ENCODE results near the gene CALML3.

The CALML3 gene

DNA sequence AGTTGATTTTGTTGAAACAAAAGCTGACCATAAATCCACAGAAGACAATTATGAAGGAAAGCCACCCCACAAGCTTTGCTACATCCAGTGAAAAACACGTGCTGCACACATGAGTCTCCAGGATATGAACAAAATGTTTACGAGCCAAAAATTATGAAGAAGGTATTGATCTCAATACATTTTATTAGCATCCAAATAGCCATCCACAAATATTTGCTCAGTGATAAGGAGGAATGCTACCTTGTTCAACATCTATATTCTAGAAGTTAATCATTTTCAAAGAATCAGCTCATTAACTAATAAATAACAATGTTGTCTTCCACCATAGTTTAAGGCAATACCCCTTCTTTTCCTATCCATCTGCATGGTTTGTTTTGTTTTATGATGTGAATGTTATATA is 42.7 kb downstream of the CALML3 start:
- DNase-seq (ENCODE audit: low read depth in 2 of 2), result no peak

DNA sequence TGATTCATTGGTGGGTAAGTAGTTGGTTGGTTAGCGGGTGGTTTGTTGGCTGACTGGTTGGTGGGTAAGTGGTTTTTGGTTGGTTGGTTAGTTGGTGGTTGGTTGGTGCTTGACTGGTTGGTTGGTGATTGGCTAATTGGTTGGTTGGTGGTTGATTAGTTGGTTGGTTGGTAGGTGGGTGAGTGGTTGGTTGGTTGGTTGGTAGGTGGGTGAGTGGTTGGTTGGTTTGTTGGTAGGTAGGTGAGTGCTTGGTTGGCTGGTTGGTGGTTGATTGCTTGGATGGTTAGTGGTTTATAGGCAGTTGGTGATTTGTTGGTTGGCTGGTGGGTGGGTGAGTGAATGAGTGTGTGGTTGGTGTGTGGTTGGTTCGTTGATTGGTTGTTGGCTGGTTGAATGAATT is 44.2 kb downstream of the CALML3 start:
- DNase-seq (ENCODE audit: low read depth in 2 of 2), result no peak

DNA sequence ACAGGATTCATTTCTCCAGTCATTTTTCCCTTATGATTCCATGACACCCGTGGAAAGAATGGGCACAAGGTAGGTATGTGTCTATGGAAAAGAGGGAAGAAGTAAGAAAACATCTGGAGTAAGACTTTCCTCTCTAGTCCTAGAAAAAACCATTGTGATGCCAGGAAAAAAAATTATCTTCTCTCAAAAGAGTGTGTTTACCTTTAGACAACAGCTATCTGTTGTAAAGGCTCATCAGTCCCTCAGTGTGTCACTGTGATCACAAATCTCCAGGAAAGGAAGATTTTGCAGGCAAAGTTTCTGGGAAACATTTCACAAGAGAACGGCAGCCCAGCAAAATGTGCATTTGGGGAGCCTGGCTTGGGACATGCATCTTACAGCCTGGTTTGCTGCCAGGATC is 44.8 kb downstream of the CALML3 start:
- no peak for DNase-seq (ENCODE audit: low read depth in 2 of 2)

DNA sequence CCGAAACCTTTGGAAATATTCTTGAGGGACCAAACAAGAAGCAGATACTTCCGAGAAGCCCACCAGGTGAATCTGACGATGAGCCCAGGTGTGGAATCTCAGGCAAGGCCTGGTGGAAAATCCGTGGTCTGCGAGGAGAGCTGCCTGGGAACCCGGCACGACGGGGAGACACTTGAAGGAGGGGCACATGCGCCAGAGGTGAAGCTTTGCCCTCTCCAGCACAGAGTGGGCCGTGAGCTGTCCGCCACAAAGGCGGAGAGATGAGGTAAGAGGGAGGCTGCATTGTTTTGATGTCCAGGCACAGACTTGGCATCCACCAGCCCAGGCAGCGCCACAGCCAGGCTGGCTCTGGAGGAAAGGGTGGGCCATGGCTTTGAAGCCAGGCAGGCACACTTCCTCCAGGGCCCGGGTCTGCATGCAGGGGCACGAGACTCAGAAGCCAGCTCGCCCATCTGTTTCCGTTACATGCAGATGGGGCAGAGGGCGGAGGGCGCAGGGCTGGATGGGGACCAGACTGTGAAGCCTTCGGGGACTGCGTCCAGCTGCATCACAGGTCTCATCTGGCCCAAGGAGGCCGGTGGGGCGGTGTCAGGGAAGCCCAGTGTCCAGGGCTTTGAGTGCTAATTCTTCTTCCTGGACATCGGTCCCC is 45.4 kb downstream of the CALML3 start:
- no peak for DNase-seq (ENCODE audit: low read depth in 2 of 2)

- DNase-seq (ENCODE audit: low read depth in 2 of 2), result no peak
Measured at GRCh38 chr10:5570979-5571810, 46.4 kb downstream of the CALML3 start.

- no peak for DNase-seq (ENCODE audit: low read depth in 2 of 2)
Measured at GRCh38 chr10:5571826-5572225, 47.1 kb downstream of the CALML3 start.

GRCh38 chr10:5573319-5573950 is 48.7 kb downstream of the CALML3 start:
- no peak for DNase-seq (ENCODE audit: low read depth in 2 of 2)

DNA sequence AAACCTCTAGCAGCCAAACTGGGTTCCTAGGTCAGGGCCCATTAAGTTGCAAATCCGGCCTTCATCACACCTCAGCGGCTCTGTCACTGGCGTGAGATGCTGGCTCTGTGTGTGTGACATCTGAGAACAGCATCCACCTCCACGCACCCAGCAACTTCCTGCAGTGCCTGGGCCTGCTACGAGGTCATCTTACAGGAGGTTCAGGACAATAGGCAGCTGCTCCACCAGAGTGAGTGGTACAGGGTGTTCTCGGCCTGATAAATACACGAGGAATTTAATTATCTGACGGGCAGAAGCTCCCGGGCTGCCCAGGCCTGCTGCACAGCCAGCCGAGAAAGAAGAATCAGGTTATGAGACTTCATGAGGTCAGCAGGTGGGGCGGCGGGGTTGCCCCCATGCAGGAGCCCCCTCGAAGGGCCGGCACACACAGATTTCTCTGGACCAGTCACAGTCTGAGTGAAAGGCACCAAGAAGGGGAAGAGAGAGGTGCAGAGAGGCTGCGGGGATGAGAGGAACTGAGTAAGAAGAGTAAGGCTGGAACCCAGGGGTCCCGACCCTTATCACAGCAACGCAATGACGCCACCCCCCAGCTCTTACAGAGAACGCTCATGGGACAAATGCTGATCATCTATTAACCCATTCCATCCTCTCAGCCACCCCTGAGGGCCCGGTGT is 49.3 kb downstream of the CALML3 start:
- no peak for DNase-seq (ENCODE audit: low read depth in 2 of 2)

- DNase-seq (ENCODE audit: low read depth in 2 of 2), result no peak
Measured at GRCh38 chr10:5574642-5575131, 49.9 kb downstream of the CALML3 start.

DNA sequence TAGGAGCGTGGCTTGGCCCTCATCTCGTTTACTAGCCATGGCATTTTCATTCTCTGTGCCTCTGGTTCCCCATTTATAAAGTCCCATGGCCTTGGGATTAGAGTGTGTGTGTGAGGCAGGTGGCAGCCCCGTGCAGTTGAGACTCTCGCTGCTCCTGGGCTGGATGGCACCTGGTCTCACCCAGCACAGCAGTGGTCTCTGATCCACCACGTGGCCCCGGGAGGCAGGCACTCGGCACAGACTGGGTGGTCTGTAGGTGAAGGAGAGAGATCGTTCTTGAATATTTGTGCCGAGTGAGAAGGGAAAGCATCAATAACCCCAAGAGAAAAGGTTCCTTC is 50.4 kb downstream of the CALML3 start:
- no peak for DNase-seq (ENCODE audit: low read depth in 2 of 2)

DNA sequence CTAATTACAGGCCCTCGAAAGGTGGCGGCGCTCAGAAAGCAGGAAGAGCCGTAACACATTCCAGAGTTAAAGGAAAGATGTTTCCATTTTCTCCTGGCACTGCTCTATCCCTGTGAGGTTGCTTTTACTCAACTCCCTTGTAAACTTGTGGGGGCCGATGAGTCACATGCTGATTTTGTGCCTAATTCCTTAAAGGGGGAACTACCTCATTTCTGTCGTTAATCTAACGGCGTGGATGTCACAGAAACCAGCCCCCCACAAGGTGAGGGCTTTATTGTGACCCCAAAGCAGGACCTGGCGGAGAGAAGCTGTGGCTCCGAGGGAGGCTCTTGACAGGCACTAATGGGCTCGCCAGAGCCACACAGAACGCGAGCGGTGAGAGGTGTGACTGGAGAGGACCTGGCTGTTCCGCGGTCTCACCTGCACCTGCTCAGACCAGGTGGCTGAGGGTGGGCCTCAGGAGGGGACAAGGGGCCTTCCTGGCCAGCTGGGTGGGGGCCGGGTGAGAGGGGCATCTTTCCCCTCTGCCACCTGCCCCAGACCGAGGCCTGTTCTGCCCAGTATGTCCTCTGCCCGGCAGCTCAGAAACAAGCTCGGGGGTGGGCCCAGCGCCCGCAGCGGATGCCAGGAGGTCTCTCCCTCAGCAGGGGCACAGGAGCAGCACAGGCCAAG is 50.9 kb downstream of the CALML3 start:
- DNase-seq (ENCODE audit: low read depth in 2 of 2), result no peak

GRCh38 chr10:5576154-5576748 is 51.5 kb downstream of the CALML3 start:
- DNase-seq (ENCODE audit: low read depth in 2 of 2), result no peak
